SKM-1 treated with dmso at 0.1 percent for 144 hours (cell line): ENCODE data around the gene ETV7.
"Not testable (repeated sequence)": the region's sequence is repeated elsewhere in the genome, so short reads cannot be mapped to it uniquely, and the experiment has no call there.

Experiments
- DNase-seq: peaks from one replicate; lab custom pipeline; 2025; ENCODE audit not compliant: unreplicated experiment; lab: John Stamatoyannopoulos, UW

Gene ETV7

GRCh38 chr6:36364669-36365479 lies 22.6 kb downstream of the ETV7 start:
- DNase-seq = no peak

GRCh38 chr6:36364061-36364635 lies 23.3 kb downstream of the ETV7 start:
- DNase-seq = not testable (repeated sequence)

- not testable (repeated sequence) for DNase-seq
Measured at GRCh38 chr6:36363371-36363752, 24.1 kb downstream of the ETV7 start.

GRCh38 chr6:36362551-36363370 lies 24.7 kb downstream of the ETV7 start:
- DNase-seq = peak; percentile 74

GRCh38 chr6:36361071-36361470 lies 26.4 kb downstream of the ETV7 start:
- no peak for DNase-seq

- peak; percentile 58 for DNase-seq
Measured at GRCh38 chr6:36360241-36361054, 27.0 kb downstream of the ETV7 start.

- no peak for DNase-seq
Measured at GRCh38 chr6:36358226-36358915, 29.1 kb downstream of the ETV7 start.

GRCh38 chr6:36357872-36358225 lies 29.6 kb downstream of the ETV7 start:
- DNase-seq = no peak

GRCh38 chr6:36355819-36356218 lies 31.6 kb downstream of the ETV7 start:
- peak; percentile 44 for DNase-seq

- DNase-seq = no peak
Measured at GRCh38 chr6:36353411-36353915, 34.0 kb downstream of the ETV7 start.

GRCh38 chr6:36352477-36353157 lies 34.9 kb downstream of the ETV7 start:
- no peak for DNase-seq

GRCh38 chr6:36350681-36351571 lies 36.5 kb downstream of the ETV7 start:
- no peak for DNase-seq

GRCh38 chr6:36350082-36350481 lies 37.4 kb downstream of the ETV7 start:
- no peak for DNase-seq

- DNase-seq = no peak
Measured at GRCh38 chr6:36349240-36349639, 38.2 kb downstream of the ETV7 start.

- DNase-seq = no peak
Measured at GRCh38 chr6:36347621-36348020, 39.8 kb downstream of the ETV7 start.

- no peak for DNase-seq
Measured at GRCh38 chr6:36346486-36347273, 40.8 kb downstream of the ETV7 start.

GRCh38 chr6:36345681-36346466 lies 41.6 kb downstream of the ETV7 start:
- no peak for DNase-seq
